ENCODE results near the gene CHM.

GRCh38 chrX:85928606-85929005 is 118.8 kb downstream of the CHM start:
- TF ChIP-seq YY1 (IDR thresholded peaks at IDR 0.05; ENCODE audit: insufficient read depth, insufficient read length) (no peak), ZNF274 (IDR thresholded peaks at IDR 0.05; ENCODE audit: low read depth, low read length) (no peak)
